Retinal pigment epithelial cell (primary cell): Measurements from ENCODE around the gene SNX21.

Source experiments
- DNase-seq: peaks from one replicate; pipeline ENCODE4 v3.0.0-alpha.2; 2010; ENCODE audit warnings: low read depth
- H3K4me3 ChIP-seq: 2 replicates; pipeline ENCODE4 v1.5.1; 2011; ENCODE audit warnings: mild to moderate bottlenecking, low read length, control low read depth, moderate library complexity
- TF ChIP-seq, protein P1 (sequence below): conservative IDR thresholded peaks from 2 replicates; pipeline ENCODE4 v1.5.1; 2011; ENCODE audit warnings: low read depth, low read length, control low read depth, inconsistent platforms

SNX21 gene

DNA sequence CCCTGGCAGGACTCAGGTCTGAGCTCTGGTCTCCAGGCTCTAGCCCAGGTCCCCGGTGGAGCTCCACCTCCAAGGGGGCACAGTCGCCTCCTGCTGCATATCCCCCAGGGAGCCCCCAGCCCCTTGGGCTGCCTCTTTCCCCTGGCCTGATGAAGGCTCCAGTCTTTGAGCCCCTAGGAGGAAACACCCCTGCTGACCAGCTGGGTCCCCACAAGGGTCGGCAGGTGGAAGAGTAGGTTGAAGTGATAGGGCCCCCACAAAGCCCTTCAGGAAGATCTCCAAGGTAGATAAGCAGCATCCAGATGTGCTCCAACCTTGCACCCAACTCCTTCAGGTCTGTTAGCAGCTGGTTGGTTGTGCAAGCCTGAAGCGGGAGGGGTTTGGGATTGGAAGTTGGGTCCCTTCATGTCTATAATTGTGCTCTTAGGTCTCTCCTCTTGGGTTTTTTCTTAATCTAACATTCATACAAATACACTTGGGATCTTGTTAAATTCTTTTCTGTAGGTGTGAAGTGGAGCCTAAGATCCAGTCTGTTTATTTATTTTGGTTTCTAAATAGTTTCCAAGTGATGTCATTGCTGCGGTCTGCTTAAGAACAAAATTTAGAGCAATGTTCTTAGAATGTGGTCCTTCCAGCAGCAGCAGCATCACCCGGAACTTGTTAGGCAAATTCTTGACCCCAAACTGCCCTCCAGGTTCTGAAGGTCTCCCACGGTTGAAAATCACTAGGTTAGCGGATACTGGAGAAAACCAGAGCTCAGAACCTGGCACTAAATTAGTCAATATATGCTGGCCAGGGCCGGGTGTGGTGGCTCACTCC is 16.0 kb upstream of the SNX21 start:
- no peak overlapping the region for H3K4me3 ChIP-seq
- TF ChIP-seq, protein P1, sequence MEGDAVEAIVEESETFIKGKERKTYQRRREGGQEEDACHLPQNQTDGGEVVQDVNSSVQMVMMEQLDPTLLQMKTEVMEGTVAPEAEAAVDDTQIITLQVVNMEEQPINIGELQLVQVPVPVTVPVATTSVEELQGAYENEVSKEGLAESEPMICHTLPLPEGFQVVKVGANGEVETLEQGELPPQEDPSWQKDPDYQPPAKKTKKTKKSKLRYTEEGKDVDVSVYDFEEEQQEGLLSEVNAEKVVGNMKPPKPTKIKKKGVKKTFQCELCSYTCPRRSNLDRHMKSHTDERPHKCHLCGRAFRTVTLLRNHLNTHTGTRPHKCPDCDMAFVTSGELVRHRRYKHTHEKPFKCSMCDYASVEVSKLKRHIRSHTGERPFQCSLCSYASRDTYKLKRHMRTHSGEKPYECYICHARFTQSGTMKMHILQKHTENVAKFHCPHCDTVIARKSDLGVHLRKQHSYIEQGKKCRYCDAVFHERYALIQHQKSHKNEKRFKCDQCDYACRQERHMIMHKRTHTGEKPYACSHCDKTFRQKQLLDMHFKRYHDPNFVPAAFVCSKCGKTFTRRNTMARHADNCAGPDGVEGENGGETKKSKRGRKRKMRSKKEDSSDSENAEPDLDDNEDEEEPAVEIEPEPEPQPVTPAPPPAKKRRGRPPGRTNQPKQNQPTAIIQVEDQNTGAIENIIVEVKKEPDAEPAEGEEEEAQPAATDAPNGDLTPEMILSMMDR: no peak
- DNase-seq: no peak

DNA sequence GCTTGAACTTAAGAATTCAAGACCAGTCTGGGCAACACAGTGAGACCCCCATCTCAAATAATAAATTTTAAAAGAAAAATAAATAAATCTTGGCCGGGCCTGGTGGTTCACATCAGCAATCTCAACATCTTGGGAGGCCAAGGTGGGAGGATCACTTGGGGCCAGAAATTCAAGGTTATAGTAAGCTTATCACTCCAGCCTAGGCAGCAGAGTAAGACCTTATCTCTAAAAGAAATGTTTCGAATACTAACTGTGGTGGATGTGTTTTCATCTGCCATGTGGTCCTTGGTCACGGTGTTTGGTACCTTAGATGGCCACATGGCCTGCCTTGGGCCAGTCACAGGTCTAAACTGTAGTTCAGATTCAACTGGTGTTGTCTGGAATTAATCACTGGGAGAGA is 15.4 kb upstream of the SNX21 start:
- H3K4me3 ChIP-seq: no peak overlapping the region
- no peak for DNase-seq
- TF ChIP-seq, protein P1: no peak

DNA sequence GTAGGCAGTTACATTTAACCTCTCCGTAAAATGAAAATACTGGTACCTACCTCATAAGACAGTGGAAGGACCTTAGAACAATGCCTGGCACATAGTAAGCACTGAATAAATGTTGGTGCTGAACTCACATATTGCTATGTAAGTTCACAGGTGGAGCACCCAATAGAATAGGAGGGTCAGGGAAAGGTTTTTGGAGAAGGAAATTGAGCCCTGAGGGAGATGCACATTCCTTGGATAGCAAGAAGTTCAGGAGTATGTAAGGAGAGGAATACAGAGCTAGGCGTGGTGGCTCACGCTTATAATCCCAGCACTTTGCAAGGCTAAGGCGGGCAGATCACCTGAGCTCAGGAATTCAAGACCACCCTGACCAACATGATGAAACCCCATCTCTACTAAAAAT is 14.1 kb upstream of the SNX21 start:
- TF ChIP-seq, protein P1: no peak
- DNase-seq: no peak
- H3K4me3 ChIP-seq: no peak overlapping the region

DNA sequence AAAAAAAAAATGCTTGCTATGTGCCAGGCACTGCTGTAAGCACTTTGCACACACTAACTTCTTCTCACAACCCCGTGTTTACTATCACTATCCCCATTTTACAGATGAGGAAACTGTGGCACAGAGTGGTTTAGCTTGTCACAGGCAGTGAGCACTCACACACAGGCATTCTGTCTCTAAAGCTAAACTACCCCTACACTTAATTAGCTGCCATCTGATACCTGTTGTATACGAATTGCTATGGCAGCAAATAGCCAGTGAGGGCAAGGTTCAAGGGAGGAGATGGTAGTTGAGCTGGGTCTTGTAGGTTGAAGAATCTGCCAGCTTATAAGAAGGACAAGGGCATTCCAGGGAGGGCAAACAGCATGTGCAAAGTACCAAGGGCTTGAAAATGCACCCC is 11.7 kb upstream of the SNX21 start:
- no peak overlapping the region for H3K4me3 ChIP-seq
- TF ChIP-seq, protein P1: no peak
- no peak for DNase-seq

DNA sequence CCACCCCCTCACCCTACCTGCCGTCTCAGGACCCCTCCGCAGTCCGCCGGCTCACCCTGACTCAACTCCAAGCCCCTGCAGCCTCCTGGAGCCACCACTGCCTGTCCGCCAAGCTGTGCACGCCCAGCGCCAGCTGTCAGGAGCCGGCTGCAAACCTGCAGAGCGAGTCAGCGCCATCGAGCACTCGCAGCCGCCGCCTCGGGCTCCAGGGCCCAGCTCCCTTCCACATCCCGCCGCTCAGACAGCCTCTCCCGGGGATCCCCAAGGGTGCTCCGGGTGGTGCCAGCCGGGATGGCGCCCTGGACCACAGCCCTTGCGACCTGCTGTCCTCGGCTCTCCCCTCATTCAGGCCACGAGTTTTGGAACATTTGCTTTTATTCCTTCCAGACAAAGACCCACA is 10.7 kb upstream of the SNX21 start:
- DNase-seq: no peak

DNA sequence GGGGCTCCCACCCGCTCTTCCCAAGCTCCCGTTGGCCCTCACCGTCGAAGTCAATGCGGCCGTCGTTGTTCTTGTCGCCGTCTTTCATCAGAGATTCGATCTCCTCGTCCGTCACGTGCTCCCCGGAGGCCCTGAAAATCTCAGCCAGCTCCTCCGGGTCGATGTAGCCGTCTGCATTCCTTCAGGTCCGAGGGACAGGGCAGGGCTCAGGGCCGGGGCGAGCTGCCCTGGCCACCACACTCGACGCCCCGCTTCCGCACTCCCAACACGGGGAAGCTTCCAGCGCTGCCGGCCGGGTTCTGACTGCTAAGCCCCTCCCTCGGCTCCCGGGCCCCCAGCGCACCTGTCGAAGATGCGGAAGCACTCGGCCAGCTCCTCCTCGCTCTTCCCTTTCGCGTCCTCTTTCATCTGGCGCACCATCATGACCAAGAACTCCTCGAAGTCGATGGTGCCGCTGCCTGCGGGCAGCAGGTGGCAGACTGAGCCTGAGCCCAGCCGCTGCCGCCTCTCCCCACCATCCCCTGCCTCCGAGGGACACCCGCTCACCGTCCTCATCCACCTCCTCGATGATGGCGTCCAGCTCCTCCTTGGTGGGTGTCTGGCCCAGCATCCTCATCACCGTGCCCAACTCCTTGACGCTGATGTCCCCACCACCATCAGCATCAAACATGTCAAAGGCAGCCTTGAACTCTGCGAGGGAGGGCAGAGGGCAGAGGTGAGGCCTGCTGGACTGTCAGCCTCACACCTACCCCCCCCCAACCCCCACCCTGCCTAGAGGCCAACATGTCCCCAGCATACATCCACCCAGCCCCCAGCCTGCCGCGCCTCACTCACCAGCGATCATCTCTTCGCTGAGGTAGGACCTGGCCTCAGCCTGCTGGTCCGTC is 9.4 kb upstream of the SNX21 start:
- H3K4me3 ChIP-seq: no peak overlapping the region
- DNase-seq: no peak
- TF ChIP-seq, protein P1: peak; percentile 66

More for the DNA sequence above, 10.7 kb upstream of the SNX21 start:
- H3K4me3 ChIP-seq: peak overlapping the region; percentile 1
- TF ChIP-seq, protein P1: no peak
